GM12872 (cell line): Measurements from ENCODE around the gene UGT1A7.
"Not testable (repeated sequence)": the region's sequence is repeated elsewhere in the genome, so short reads cannot be mapped to it uniquely, and the experiment has no call there.

ENCODE experiments used
- CTCF ChIP-seq: IDR thresholded peaks from 3 replicates; pipeline ENCODE4 v1.5.1; 2011; ENCODE audit warnings: low read depth, mild to moderate bottlenecking, low read length, moderate library complexity; ENCODE audit not compliant: insufficient read depth

The UGT1A7 gene

GRCh38 chr2:233681521-233682099 is at the start of gene UGT1A7:
Gene UGT1A7, plus strand, starts transcription at chr2:233681901. Its CDS starts 37 bp downstream, at chr2:233681938.
- TF ChIP-seq CTCF, result no peak

GRCh38 chr2:233636306-233636705 is 45.4 kb upstream of the UGT1A7 start, which contains the start of gene UGT1A10:
Gene UGT1A10, plus strand, starts transcription at chr2:233636448. Its CDS starts 75 bp downstream, at chr2:233636523.
- not testable (repeated sequence) for TF ChIP-seq CTCF

- no peak for TF ChIP-seq CTCF
These were observed 42.9 kb upstream of the UGT1A7 start for GRCh38 chr2:233638836-233639235.

- TF ChIP-seq CTCF, result no peak
These were observed 41.8 kb upstream of the UGT1A7 start for GRCh38 chr2:233639860-233640259.

GRCh38 chr2:233643128-233643527 is 38.6 kb upstream of the UGT1A7 start:
- TF ChIP-seq CTCF, result peak; percentile 41

GRCh38 chr2:233650981-233651380 is 30.7 kb upstream of the UGT1A7 start:
- TF ChIP-seq CTCF, result no peak

- no peak for TF ChIP-seq CTCF
These were observed 30.3 kb upstream of the UGT1A7 start for GRCh38 chr2:233651430-233651829.
